ES-I3 (cell line): ENCODE results near the gene F8.
"Not testable (repeated sequence)": the region's sequence is repeated elsewhere in the genome, so short reads cannot be mapped to it uniquely, and the experiment has no call there.

Source experiments
- H3K36me3 ChIP-seq: 2 replicates; pipeline ENCODE4 v1.6.1; 2013; ENCODE audit warnings: mild to moderate bottlenecking, low read length, control low read depth, moderate library complexity; ENCODE audit not compliant: insufficient read depth
- H3K4me1 ChIP-seq: 2 replicates; pipeline ENCODE4 v1.6.1; 2013; ENCODE audit warnings: mild to moderate bottlenecking, control low read depth, low read length; ENCODE audit not compliant: insufficient read depth
- H3K9ac ChIP-seq: 2 replicates; pipeline ENCODE4 v1.6.1; 2013; ENCODE audit warnings: low read depth, mild to moderate bottlenecking, low read length, moderate library complexity
- H3K9me3 ChIP-seq: 2 replicates; pipeline ENCODE4 v1.6.1; 2013; ENCODE audit warnings: mild to moderate bottlenecking, low read length, moderate library complexity; ENCODE audit not compliant: control insufficient read depth, insufficient read depth

Gene F8

GRCh38 chrX:155020591-155020990, 1.9 kb downstream of the F8 start:
- Histone ChIP-seq H3K9ac (no peak overlapping the region), H3K9me3 (no peaks in the 10 kb centered on the region), H3K36me3 (no peaks in the 10 kb centered on the region)

GRCh38 chrX:155009994-155010472, 12.5 kb downstream of the F8 start:
- Histone ChIP-seq H3K9me3 (no peaks in the 10 kb centered on the region), H3K9ac (no peak overlapping the region), H3K36me3 (no peaks in the 10 kb centered on the region), H3K4me1 (no peaks in the 10 kb centered on the region)

More at GRCh38 chrX:155020591-155020990, 1.9 kb downstream of the F8 start:
- H3K4me1 ChIP-seq, result no peaks in the 10 kb centered on the region

GRCh38 chrX:155008578-155008977, 13.9 kb downstream of the F8 start:
- H3K9me3 ChIP-seq, result not testable (repeated sequence)

GRCh38 chrX:155006913-155007671, 15.4 kb downstream of the F8 start:
- not testable (repeated sequence) for H3K9ac ChIP-seq, H3K36me3 ChIP-seq, H3K4me1 ChIP-seq, H3K9me3 ChIP-seq

More at GRCh38 chrX:155008578-155008977, 13.9 kb downstream of the F8 start:
- not testable (repeated sequence) for H3K9ac ChIP-seq, H3K36me3 ChIP-seq, H3K4me1 ChIP-seq

- not testable (repeated sequence) for H3K4me1 ChIP-seq, H3K36me3 ChIP-seq, H3K9ac ChIP-seq, H3K9me3 ChIP-seq
These were observed 16.1 kb downstream of the F8 start for GRCh38 chrX:155006379-155006778.

GRCh38 chrX:155005190-155005589, 17.3 kb downstream of the F8 start:
- Histone ChIP-seq H3K4me1 (no peaks in the 10 kb centered on the region), H3K36me3 (no peaks in the 10 kb centered on the region), H3K9me3 (no peaks in the 10 kb centered on the region), H3K9ac (no peak overlapping the region)

GRCh38 chrX:155001873-155002272, 20.6 kb downstream of the F8 start:
- H3K4me1 ChIP-seq, result no peaks in the 10 kb centered on the region
- H3K36me3 ChIP-seq, result no peaks in the 10 kb centered on the region
- H3K9me3 ChIP-seq, result no peaks in the 10 kb centered on the region
- no peak overlapping the region for H3K9ac ChIP-seq

- Histone ChIP-seq H3K9me3 (no peaks in the 10 kb centered on the region), H3K4me1 (no peaks in the 10 kb centered on the region), H3K9ac (no peak overlapping the region), H3K36me3 (no peaks in the 10 kb centered on the region)
These were observed 21.7 kb downstream of the F8 start for GRCh38 chrX:155000841-155001240.

- no peaks in the 10 kb centered on the region for H3K36me3 ChIP-seq
- no peaks in the 10 kb centered on the region for H3K9me3 ChIP-seq
- no peak overlapping the region for H3K9ac ChIP-seq
- H3K4me1 ChIP-seq, result no peaks in the 10 kb centered on the region
These were observed 24.2 kb downstream of the F8 start for GRCh38 chrX:154998204-154998880.

- H3K4me1 ChIP-seq, result no peaks in the 10 kb centered on the region
- no peak overlapping the region for H3K9ac ChIP-seq
- no peaks in the 10 kb centered on the region for H3K36me3 ChIP-seq
- H3K9me3 ChIP-seq, result no peaks in the 10 kb centered on the region
These were observed 31.0 kb downstream of the F8 start for GRCh38 chrX:154991476-154991875.

- Histone ChIP-seq H3K4me1 (no peaks in the 10 kb centered on the region), H3K9me3 (no peaks in the 10 kb centered on the region), H3K9ac (no peak overlapping the region), H3K36me3 (no peaks in the 10 kb centered on the region)
These were observed 31.5 kb downstream of the F8 start for GRCh38 chrX:154991039-154991438.

- no peaks in the 10 kb centered on the region for H3K4me1 ChIP-seq
- H3K36me3 ChIP-seq, result no peaks in the 10 kb centered on the region
- no peaks in the 10 kb centered on the region for H3K9me3 ChIP-seq
- H3K9ac ChIP-seq, result no peak overlapping the region
These were observed 32.0 kb downstream of the F8 start for GRCh38 chrX:154990496-154990895.

- Histone ChIP-seq H3K36me3 (no peaks in the 10 kb centered on the region), H3K9ac (no peak overlapping the region), H3K9me3 (no peaks in the 10 kb centered on the region), H3K4me1 (no peaks in the 10 kb centered on the region)
These were observed 33.8 kb downstream of the F8 start for GRCh38 chrX:154988719-154989118.

GRCh38 chrX:154987940-154988339, 34.6 kb downstream of the F8 start:
- Histone ChIP-seq H3K4me1 (no peaks in the 10 kb centered on the region), H3K9ac (no peak overlapping the region), H3K36me3 (no peaks in the 10 kb centered on the region), H3K9me3 (no peaks in the 10 kb centered on the region)
